Ovary (tissue), 9 donors: Measurements from ENCODE around the gene ANO1. TPM values are rescaled to one million over a fixed set of nuclear protein-coding genes. Genes with fewer than 3 reads are reported as not detected.

Source experiments
- DNase-seq, 5 donors: peaks; one replicate each; pipeline ENCODE4 v3.0.0-alpha.2; 2019 to 2020
- H3K27ac ChIP-seq, 2 donors: fragments of 200-600 bp; one replicate each; pipeline versions ENCODE4 v1.5.1 to v1.8.0; 2019 to 2022
- H3K27me3 ChIP-seq: fragments of 200-600 bp; one replicate; pipeline ENCODE4 v1.8.0; 2022
- H3K36me3 ChIP-seq: fragments of 200-600 bp; sonication (generic); one replicate; pipeline ENCODE4 v1.5.1; 2019
- H3K4me1 ChIP-seq: one replicate; pipeline ENCODE4 v1.8.1; 2013; ENCODE audit warnings: mild to moderate bottlenecking, moderate library complexity; ENCODE audit not compliant: insufficient read depth
- H3K4me3 ChIP-seq: fragments of 200-600 bp; sonication (generic); one replicate; pipeline ENCODE4 v1.5.1; 2017
- H3K9me3 ChIP-seq, 2 donors: fragments of 200-600 bp in 1 of 2; sonication (generic) in 1 of 2; one replicate each; pipeline versions ENCODE4 v1.5.1 to v1.8.1; 2013 to 2019; ENCODE audit warnings: mild to moderate bottlenecking in 1 of 2, moderate library complexity in 1 of 2
- CTCF ChIP-seq, 3 donors: fragments of 450-650 bp in 2 of 3; fragments of 200-600 bp in 1 of 3; IDR thresholded peaks; one replicate each; pipeline versions ENCODE4 v1.5.1 to v1.8.0; 2016 to 2022; ENCODE audit warnings: antibody characterized with exemption in 3 of 3, mild to moderate bottlenecking in 1 of 3
- EP300 ChIP-seq: sonication (generic); formaldehyde crosslinking; IDR thresholded peaks from one replicate; pipeline ENCODE4 v1.6.1; 2017; ENCODE audit warnings: antibody characterized with exemption
- POLR2A ChIP-seq: fragments of 450-650 bp; IDR thresholded peaks from one replicate; pipeline ENCODE4 v1.6.1; 2017; ENCODE audit warnings: antibody characterized with exemption, mild to moderate bottlenecking, moderate library complexity
- WGBS, 3 donors: extraction: QIAGEN DNeasy Blood & Tissue Kit in 1 of 3; methylation state at CpG; one replicate each; pipeline versions ENCODE4 v1.1.5 to v1.1.7; 2013 to 2017; 5-methylcytosine and 5-hydroxymethylcytosine counted together
- intact Hi-C, 4 donors: fragments of 100-400 bp; cut with DNase I; formaldehyde crosslinking; loops; one replicate each; pipeline versions ENCODE4 v1.11.0 to v1.15.1; 2022 to 2023
- polyA plus RNA-seq, 2 donors: library from polyadenylated mRNA; stranded (reverse); fragments of 200-250 nt in 1 of 2; fragments of 350-450 nt in 1 of 2; fragmentation: Illumina TruSeq in 1 of 2; extraction: RNeasy Lipid Tissue Mini Kit (QIAGEN cat#74804) in 1 of 2; gene quantifications; one replicate each; pipeline ENCODE4 v1.2.3, GENCODE V29; 2013 to 2014
- total RNA-seq, 7 donors: library from RNA; depleted of rRNA in 2 of 7; stranded (reverse); fragments of >200 nt in 2 of 7; fragmentation: NEBNext Ultra II Directional in 3 of 7; extraction: Animal tissue kit (Norgen Biotek cat#: 25700) in 3 of 7; gene quantifications; one replicate each; pipeline versions ENCODE4 v1.1.0 to v1.2.4, GENCODE V29; 2016 to 2023
- donor health status: DM: no; HTN: no; CAD: no; lungs with moderate emphysema.
- donor health status: DM: no; HTN: no; CAD: no.
- donor health status: Bipolar disorder and iron deficiency.
- donor health status: DM: yes; HTN: yes; CAD: no.
- donor health status: DM: no; HTN: no; CAD: no.
- donor health status: DM: yes; HTN: yes; CAD: no.

Gene ANO1
- total and polyA plus RNA-seq, 9 donors: 1.7 to 59.1 (median 8.6) TPM

- DNase-seq: no peak
- WGBS, 3 donors: 54 to 59% (median 57%) methylated on average over 13 of the region's 13 CpGs
- H3K27ac ChIP-seq: no peak overlapping the region
- H3K9me3 ChIP-seq: no peaks in the 10 kb centered on the region
- H3K4me3 ChIP-seq: no peak overlapping the region
- H3K27me3 ChIP-seq: no peaks in the 10 kb centered on the region
- no peaks in the 10 kb centered on the region for H3K36me3 ChIP-seq
- TF ChIP-seq POLR2A (no peak), CTCF (IDR thresholded peaks at IDR 0.05) (no peak), EP300 (no peak)
- intact Hi-C loops: no loop called here
- H3K4me1 ChIP-seq: no peaks in the 10 kb centered on the region
These were observed 17.6 kb downstream of the ANO1 start for GRCh38 chr11:70095541-70096252.

GRCh38 chr11:70097783-70098563 is 19.9 kb downstream of the ANO1 start:
- no peak for DNase-seq
- intact Hi-C loops: no loop called here
- no peaks in the 10 kb centered on the region for H3K9me3 ChIP-seq
- no peak overlapping the region for H3K27ac ChIP-seq
- H3K36me3 ChIP-seq: no peaks in the 10 kb centered on the region
- no peaks in the 10 kb centered on the region for H3K27me3 ChIP-seq
- H3K4me1 ChIP-seq: no peaks in the 10 kb centered on the region
- TF ChIP-seq EP300: no peak
- no peak for TF ChIP-seq CTCF (IDR thresholded peaks at IDR 0.05)
- no peak for TF ChIP-seq POLR2A
- 78 to 80% (median 79%) methylated on average over 23 of the region's 23 CpGs for WGBS, 3 donors
- H3K4me3 ChIP-seq: no peak overlapping the region

GRCh38 chr11:70098936-70099335 is 20.8 kb downstream of the ANO1 start:
- intact Hi-C loops: no loop called here
- Histone ChIP-seq H3K4me1 (no peaks in the 10 kb centered on the region), H3K36me3 (no peaks in the 10 kb centered on the region), H3K27me3 (no peaks in the 10 kb centered on the region), H3K9me3 (no peaks in the 10 kb centered on the region), H3K27ac (no peak overlapping the region), H3K4me3 (no peak overlapping the region)
- TF ChIP-seq EP300 (no peak), POLR2A (no peak), CTCF (IDR thresholded peaks at IDR 0.05) (no peak)
- no peak for DNase-seq
- 51 to 57% (median 52%) methylated on average over 12 of the region's 12 CpGs for WGBS, 3 donors

GRCh38 chr11:70099578-70100279 is 21.6 kb downstream of the ANO1 start:
- no peaks in the 10 kb centered on the region for H3K9me3 ChIP-seq
- intact Hi-C loops: no loop called here
- TF ChIP-seq POLR2A (no peak), CTCF (IDR thresholded peaks at IDR 0.05) (no peak), EP300 (no peak)
- no peak overlapping the region for H3K27ac ChIP-seq
- DNase-seq: no peak
- H3K4me3 ChIP-seq: no peak overlapping the region
- H3K36me3 ChIP-seq: no peaks in the 10 kb centered on the region
- H3K27me3 ChIP-seq: no peaks in the 10 kb centered on the region
- WGBS, 3 donors: 79 to 83% (median 82%) methylated on average over 16 of the region's 16 CpGs
- H3K4me1 ChIP-seq: no peaks in the 10 kb centered on the region
